SU-DHL-6 (cell line): Measurements from ENCODE around the gene PIGS.

Experiments
- H2AFZ ChIP-seq: fragments of 200-600 bp; sonication (generic); 2 replicates; pipeline ENCODE4 v1.6.1; 2014; ENCODE audit warnings: low read depth, mild to moderate bottlenecking, moderate library complexity, mixed read lengths, antibody characterized with exemption, low read length; ENCODE audit not compliant: severe bottlenecking
- H3F3A ChIP-seq: fragments of 200-600 bp; shearing (Covaris generic); 2 replicates; pipeline ENCODE4 v1.6.0; 2016; ENCODE audit warnings: antibody characterized with exemption, mild to moderate bottlenecking; ENCODE audit not compliant: insufficient read depth
- H3K27ac ChIP-seq: fragments of 200-600 bp; sonication (generic); 2 replicates; pipeline ENCODE4 v1.5.1; 2016; ENCODE audit warnings: low read depth, mild to moderate bottlenecking, low read length, moderate library complexity, mixed read lengths
- H3K27me3 ChIP-seq: fragments of 200-600 bp; sonication (generic), shearing (Covaris generic); 2 replicates; pipeline ENCODE4 v1.6.0; 2014; ENCODE audit warnings: mild to moderate bottlenecking, low read length
- H3K36me3 ChIP-seq: fragments of 200-600 bp; sonication (generic); 2 replicates; pipeline ENCODE4 v1.6.1; 2014; ENCODE audit warnings: mild to moderate bottlenecking, low read length, mixed read lengths
- H3K4me2 ChIP-seq: fragments of 300-600, 200-600 bp; shearing (Covaris generic), sonication (generic); 2 replicates; pipeline ENCODE4 v1.6.0; 2014; ENCODE audit warnings: low read length, low read depth, mild to moderate bottlenecking; ENCODE audit not compliant: poor library complexity, severe bottlenecking
- H3K4me3 ChIP-seq: fragments of 200-600 bp; sonication (generic); 2 replicates; pipeline ENCODE4 v1.5.1; 2014; ENCODE audit warnings: antibody characterized with exemption, low read length, mild to moderate bottlenecking, mixed read lengths; ENCODE audit not compliant: insufficient read depth, poor library complexity, severe bottlenecking
- H3K79me2 ChIP-seq: fragments of 200-600 bp; sonication (generic); 2 replicates; pipeline ENCODE4 v1.6.1; 2014; ENCODE audit warnings: mild to moderate bottlenecking, low read length, moderate library complexity; ENCODE audit not compliant: insufficient read depth
- H3K9ac ChIP-seq: fragments of 200-600 bp; sonication (generic); 2 replicates; pipeline ENCODE4 v1.7.0; 2014; ENCODE audit warnings: mild to moderate bottlenecking, low read length
- H3K9me2 ChIP-seq: fragments of 200-600 bp; sonication (generic); replicated peaks from 2 replicates; pipeline ENCODE4 v1.6.1; 2014; ENCODE audit warnings: low read length; ENCODE audit not compliant: insufficient read depth
- H3K9me3 ChIP-seq: fragments of 200-600 bp; sonication (generic); 2 replicates; pipeline ENCODE4 v1.6.1; 2014; ENCODE audit warnings: low read length, mixed read lengths; ENCODE audit not compliant: insufficient read depth
- H4K20me1 ChIP-seq: fragments of 200-600 bp; sonication (generic); 2 replicates; pipeline ENCODE4 v1.6.1; 2014; ENCODE audit warnings: low read depth, mild to moderate bottlenecking, antibody characterized with exemption, low read length, moderate library complexity, mixed read lengths
- CTCF ChIP-seq: fragments of 200-600 bp; sonication (generic); IDR thresholded peaks from one replicate; pipeline ENCODE4 v1.5.1; 2017; ENCODE audit warnings: antibody characterized with exemption, mild to moderate bottlenecking, low read length, moderate library complexity; ENCODE audit not compliant: insufficient read depth, poor library complexity, severe bottlenecking
- EZH2phosphoT487 ChIP-seq: fragments of 200-600 bp; sonication (generic), shearing (Covaris generic); conservative IDR thresholded peaks from 2 replicates; pipeline ENCODE4 v1.6.1; 2018; ENCODE audit warnings: mild to moderate bottlenecking, antibody characterized with exemption, low read length, moderate library complexity, mixed read lengths

Gene PIGS

GRCh38 chr17:28511858-28512461 is 59.4 kb downstream of the PIGS start:
- Histone ChIP-seq H3K9me3 (peaks cover 11% of the 10 kb centered on the region; the same call in 1 of the 2 replicates), H3K4me3 (no peak overlapping the region), H3K79me2 (no peaks in the 10 kb centered on the region), H3K27me3 (no peaks in the 10 kb centered on the region), H3K27ac (no peak overlapping the region), H3K9ac (no peak overlapping the region), H3K4me2 (no peak overlapping the region), H2AFZ (no peak overlapping the region), H3F3A (no peaks in the 10 kb centered on the region), H4K20me1 (no peaks in the 10 kb centered on the region), H3K9me2 (no peaks in the 10 kb centered on the region), H3K36me3 (no peaks in the 10 kb centered on the region)
- TF ChIP-seq EZH2phosphoT487 = no peak
- TF ChIP-seq CTCF = no peak

- H3F3A ChIP-seq = no peaks in the 10 kb centered on the region
- H3K4me2 ChIP-seq = no peak overlapping the region
- H3K4me3 ChIP-seq = no peak overlapping the region
- no peaks in the 10 kb centered on the region for H3K9me3 ChIP-seq
- no peak for TF ChIP-seq EZH2phosphoT487
- TF ChIP-seq CTCF = no peak
- no peaks in the 10 kb centered on the region for H3K27me3 ChIP-seq
- H3K9me2 ChIP-seq = no peaks in the 10 kb centered on the region
- H4K20me1 ChIP-seq = no peaks in the 10 kb centered on the region
- no peak overlapping the region for H3K27ac ChIP-seq
- H3K36me3 ChIP-seq = no peaks in the 10 kb centered on the region
- H3K9ac ChIP-seq = no peak overlapping the region
- no peaks in the 10 kb centered on the region for H3K79me2 ChIP-seq
- H2AFZ ChIP-seq = no peak overlapping the region
Measured at GRCh38 chr17:28509789-28510188, 61.5 kb downstream of the PIGS start.

- Histone ChIP-seq H3K9me3 (no peaks in the 10 kb centered on the region), H3K79me2 (no peaks in the 10 kb centered on the region), H2AFZ (no peak overlapping the region), H3K4me3 (no peak overlapping the region), H4K20me1 (no peaks in the 10 kb centered on the region), H3K4me2 (no peak overlapping the region), H3K9me2 (no peaks in the 10 kb centered on the region), H3K27ac (no peak overlapping the region), H3K9ac (no peak overlapping the region), H3K27me3 (no peaks in the 10 kb centered on the region), H3F3A (no peaks in the 10 kb centered on the region), H3K36me3 (no peaks in the 10 kb centered on the region)
- TF ChIP-seq CTCF (no peak), EZH2phosphoT487 (no peak)
Measured at GRCh38 chr17:28508211-28508724, 63.1 kb downstream of the PIGS start.
